Peyer's patch (tissue), 4 donors: ENCODE measurements around the gene GASK1A. TPM values are rescaled to one million over a fixed set of nuclear protein-coding genes. Genes with fewer than 3 reads are reported as not detected.

Source experiments
- DNase-seq, 3 donors: peaks; one replicate each; pipeline ENCODE4 v3.0.0-alpha.2; 2017 to 2019
- H3K27ac ChIP-seq, 4 donors: fragments of 200-600 bp; sonication (generic); one replicate each; pipeline ENCODE4 v1.5.1; 2016 to 2019
- H3K27me3 ChIP-seq, 2 donors: fragments of 200-600 bp; sonication (generic); one replicate each; pipeline ENCODE4 v1.5.1; 2019
- H3K36me3 ChIP-seq, 3 donors: fragments of 200-600 bp; sonication (generic); one replicate each; pipeline ENCODE4 v1.5.1; 2016 to 2019
- H3K4me1 ChIP-seq, 4 donors: fragments of 200-600 bp; sonication (generic); one replicate each; pipeline ENCODE4 v1.5.1; 2016 to 2019
- H3K4me3 ChIP-seq, 4 donors: fragments of 200-600 bp; sonication (generic); 1 replicate in 3 of 4; 2 replicates in 1 of 4; pipeline ENCODE4 v1.5.1; 2016 to 2019; ENCODE audit warnings: mild to moderate bottlenecking in 1 of 4
- H3K9me3 ChIP-seq, 4 donors: fragments of 200-600 bp; sonication (generic); one replicate each; pipeline ENCODE4 v1.5.1; 2016 to 2019; ENCODE audit warnings: mild to moderate bottlenecking in 1 of 4
- CTCF ChIP-seq, 6 experiments: fragments of 450-650 bp in 4 of 6; fragments of 200-600 bp in 2 of 6; sonication (generic) in 1 of 6; IDR thresholded peaks; one replicate each; pipeline ENCODE4 v1.5.1; 2017 to 2019; ENCODE audit warnings: antibody characterized with exemption in 6 of 6, mild to moderate bottlenecking in 3 of 6, moderate library complexity in 1 of 6
- POLR2A ChIP-seq, 2 donors: fragments of 450-650 bp; IDR thresholded peaks; one replicate each; pipeline ENCODE4 v1.5.1; 2017; ENCODE audit warnings: antibody characterized with exemption in 2 of 2, mild to moderate bottlenecking in 2 of 2, moderate library complexity in 2 of 2
- total RNA-seq, 4 donors: library from RNA; depleted of rRNA; stranded (reverse); fragments of >200 nt; gene quantifications; one replicate each; pipeline ENCODE4 v1.1.0, GENCODE V29; 2016

GASK1A gene
- total RNA-seq, 4 donors from 2014 or later, result 1.8 to 9.1 (median 6.3) TPM

DNA sequence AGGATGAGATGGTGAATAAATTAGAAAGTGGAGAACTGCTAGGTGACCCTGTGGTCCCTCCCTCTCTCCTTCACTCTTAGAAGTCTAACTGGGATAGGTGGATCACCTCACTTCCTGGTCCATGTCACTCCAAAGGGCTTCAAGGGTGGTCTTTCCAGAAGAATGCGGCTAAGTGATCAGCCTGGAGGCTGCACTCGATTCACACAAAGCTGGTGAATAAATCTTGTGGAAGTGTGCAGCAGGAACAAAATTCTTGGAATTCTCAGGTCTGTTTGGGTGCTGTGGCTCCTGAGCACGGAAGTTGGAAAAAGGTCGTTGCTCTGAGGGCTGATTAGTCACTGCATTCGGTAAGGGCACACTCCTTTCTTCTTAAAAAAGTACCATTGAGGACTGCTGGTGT is 46.3 kb downstream of the GASK1A start:
- no peak overlapping the region for H3K27ac ChIP-seq
- no peak overlapping the region for H3K4me3 ChIP-seq
- no peaks in the 10 kb centered on the region for H3K9me3 ChIP-seq
- no peak for DNase-seq
- H3K4me1 ChIP-seq, result no peaks in the 10 kb centered on the region
- TF ChIP-seq POLR2A (IDR thresholded peaks at IDR 0.05) (no peak), CTCF (IDR thresholded peaks at IDR 0.05) (no peak)
- H3K36me3 ChIP-seq, result no peaks in the 10 kb centered on the region
- H3K27me3 ChIP-seq, result no peaks in the 10 kb centered on the region

DNA sequence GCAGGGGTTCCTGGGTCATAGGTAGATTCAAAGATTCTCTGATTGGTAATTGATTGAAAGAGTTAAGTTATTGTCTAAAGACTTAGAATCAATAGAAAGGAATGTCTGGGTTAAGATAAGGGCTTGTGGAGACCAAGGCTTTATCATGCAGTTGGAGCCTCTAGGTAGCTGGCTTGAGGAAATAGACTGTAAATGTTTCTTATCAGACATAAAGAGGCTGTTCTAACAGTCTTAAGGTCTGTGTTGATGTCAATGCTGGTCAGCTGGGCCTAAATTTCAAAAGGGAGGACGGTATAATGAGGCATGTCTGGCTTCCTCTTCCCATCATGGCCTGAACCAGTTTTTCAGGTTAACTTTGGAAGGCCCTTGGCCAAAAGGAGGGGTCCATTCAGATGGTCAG is 48.9 kb downstream of the GASK1A start:
- H3K4me3 ChIP-seq, result no peak overlapping the region
- TF ChIP-seq CTCF (IDR thresholded peaks at IDR 0.05) (no peak), POLR2A (IDR thresholded peaks at IDR 0.05) (no peak)
- DNase-seq, result no peak
- no peak overlapping the region for H3K27ac ChIP-seq
- H3K9me3 ChIP-seq, result no peaks in the 10 kb centered on the region
- H3K4me1 ChIP-seq, result no peaks in the 10 kb centered on the region
- H3K36me3 ChIP-seq, result no peaks in the 10 kb centered on the region
- no peaks in the 10 kb centered on the region for H3K27me3 ChIP-seq

GRCh38 chr3:43028678-43029490 is 49.8 kb downstream of the GASK1A start:
- Histone ChIP-seq H3K36me3 (no peaks in the 10 kb centered on the region), H3K4me1 (no peaks in the 10 kb centered on the region), H3K4me3 (no peak overlapping the region), H3K9me3 (no peaks in the 10 kb centered on the region), H3K27me3 (no peaks in the 10 kb centered on the region), H3K27ac (no peak overlapping the region)
- DNase-seq, result no peak
- no peak for TF ChIP-seq CTCF (IDR thresholded peaks at IDR 0.05)
- TF ChIP-seq POLR2A (IDR thresholded peaks at IDR 0.05), result no peak

GRCh38 chr3:43030162-43030935 is 51.2 kb downstream of the GASK1A start:
- H3K9me3 ChIP-seq, result no peaks in the 10 kb centered on the region
- no peak overlapping the region for H3K4me3 ChIP-seq
- H3K36me3 ChIP-seq, result no peaks in the 10 kb centered on the region
- no peaks in the 10 kb centered on the region for H3K27me3 ChIP-seq
- DNase-seq, result no peak
- H3K4me1 ChIP-seq, result no peaks in the 10 kb centered on the region
- TF ChIP-seq CTCF (IDR thresholded peaks at IDR 0.05) (no peak), POLR2A (IDR thresholded peaks at IDR 0.05) (no peak)
- H3K27ac ChIP-seq, result no peak overlapping the region

DNA sequence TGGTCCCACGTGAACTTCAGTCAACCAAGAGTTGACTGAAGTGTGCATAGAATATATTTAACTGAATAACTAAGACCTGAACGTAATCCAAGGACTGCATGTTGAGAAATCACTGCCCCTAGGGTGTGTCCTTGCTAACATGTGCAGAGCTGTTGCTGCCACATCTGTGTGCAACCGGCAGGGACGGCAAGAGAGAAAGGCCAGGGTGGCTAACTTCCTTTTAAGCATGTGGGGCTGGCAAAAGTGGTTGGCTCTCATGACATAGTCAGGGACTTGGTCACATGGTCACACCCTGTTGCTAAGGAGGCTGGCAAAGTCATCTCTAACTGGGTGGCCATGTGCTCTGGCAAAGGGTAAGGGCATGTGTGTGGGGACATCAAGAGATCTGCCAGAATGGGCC is 52.4 kb downstream of the GASK1A start:
- H3K4me3 ChIP-seq, result no peak overlapping the region
- DNase-seq, result no peak

More for the DNA sequence above, 52.4 kb downstream of the GASK1A start:
- Histone ChIP-seq H3K27me3 (no peaks in the 10 kb centered on the region), H3K9me3 (no peaks in the 10 kb centered on the region), H3K4me1 (no peaks in the 10 kb centered on the region), H3K36me3 (no peaks in the 10 kb centered on the region), H3K27ac (no peak overlapping the region)
- TF ChIP-seq CTCF (IDR thresholded peaks at IDR 0.05), result no peak
